GM19193 (cell line): ENCODE data around the gene PHKA2.

Experiments used
- POLR2A ChIP-seq: IDR thresholded peaks from 4 replicates; pipeline ENCODE4 v1.6.1; 2011; ENCODE audit not compliant: insufficient read depth, insufficient read length; ENCODE audit errors: extremely low read depth

Gene PHKA2

DNA sequence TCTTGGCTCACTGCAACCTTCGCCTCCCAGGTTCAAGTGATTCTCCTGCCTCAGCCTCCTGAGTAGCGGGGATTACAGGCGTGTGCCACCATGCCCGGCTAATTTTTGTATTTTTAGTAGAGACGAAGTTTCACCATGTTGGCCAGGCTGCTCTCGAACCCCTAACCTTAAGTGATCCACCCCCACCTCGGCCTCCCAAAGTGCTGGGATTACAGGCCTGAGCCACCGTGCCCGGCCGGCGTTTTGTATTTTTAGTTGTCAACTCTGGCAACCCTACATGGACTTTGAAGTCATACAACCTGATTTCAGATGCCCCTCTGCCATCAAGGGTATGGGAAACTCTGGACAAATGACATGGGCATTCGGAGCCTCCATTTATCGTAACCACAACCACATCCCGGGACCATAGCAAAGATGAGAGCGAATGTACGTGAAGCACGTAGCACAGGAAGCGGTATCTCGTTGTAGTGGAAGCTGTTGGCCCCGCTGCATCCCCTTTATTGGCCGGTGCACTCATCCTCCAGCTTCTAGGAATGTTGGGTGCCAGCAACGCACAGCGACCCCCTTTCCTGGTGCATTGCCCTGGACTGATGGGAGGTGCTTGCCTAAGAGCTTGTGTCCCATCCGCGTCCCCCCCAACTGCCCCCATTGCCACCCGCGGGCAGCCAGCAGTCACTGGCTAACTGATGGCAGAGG, 109.2 kb downstream of the PHKA2 start:
- no peak for TF ChIP-seq POLR2A

DNA sequence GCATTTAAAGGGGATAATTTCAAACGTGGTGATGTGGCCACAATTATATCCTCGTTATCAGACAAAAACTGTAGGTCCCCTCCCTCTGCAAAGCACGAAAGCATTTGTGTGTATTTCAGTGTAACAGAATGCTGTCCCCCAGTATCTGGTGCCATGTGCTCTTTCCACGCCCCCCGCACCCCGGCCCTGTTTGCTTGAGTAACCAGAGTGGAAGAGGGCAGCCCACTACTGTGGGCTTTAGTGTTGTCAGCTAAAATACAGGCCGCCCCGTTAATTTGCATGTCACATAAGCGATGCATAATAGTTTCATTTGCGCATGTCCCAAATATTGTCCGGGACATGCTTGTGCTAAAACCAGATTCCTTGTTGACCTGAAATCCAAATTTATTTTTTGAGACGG, 110.1 kb downstream of the PHKA2 start:
- no peak for TF ChIP-seq POLR2A

DNA sequence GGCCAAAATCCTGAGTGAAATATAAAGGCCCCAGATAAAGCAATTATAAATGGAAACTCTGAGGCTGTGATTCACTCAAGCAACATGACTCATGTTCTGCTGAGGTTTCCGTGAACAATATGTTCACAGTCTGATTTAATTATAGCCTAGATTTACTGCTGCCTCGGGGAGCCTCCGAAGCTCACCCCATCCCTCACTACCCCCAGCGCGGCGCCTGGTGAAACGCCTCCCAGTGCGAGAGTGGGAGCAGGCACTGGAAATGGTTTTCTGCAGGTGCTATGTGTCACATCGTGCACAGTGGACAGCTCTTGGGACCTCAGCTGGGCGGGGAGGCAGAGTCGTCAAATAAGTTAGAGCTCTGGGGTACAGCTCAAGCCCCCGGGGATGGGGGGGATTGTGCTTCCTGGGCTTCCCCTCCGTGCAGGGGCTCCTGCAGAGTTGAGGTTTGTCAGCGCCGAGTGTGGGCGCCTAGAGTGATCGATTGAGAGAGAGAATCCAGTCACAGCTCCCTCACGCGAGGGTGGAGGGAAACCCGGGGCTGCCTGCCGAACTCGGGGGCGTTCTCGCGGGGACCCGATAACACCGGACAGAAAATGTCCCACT, 110.6 kb downstream of the PHKA2 start:
- TF ChIP-seq POLR2A, result no peak

DNA sequence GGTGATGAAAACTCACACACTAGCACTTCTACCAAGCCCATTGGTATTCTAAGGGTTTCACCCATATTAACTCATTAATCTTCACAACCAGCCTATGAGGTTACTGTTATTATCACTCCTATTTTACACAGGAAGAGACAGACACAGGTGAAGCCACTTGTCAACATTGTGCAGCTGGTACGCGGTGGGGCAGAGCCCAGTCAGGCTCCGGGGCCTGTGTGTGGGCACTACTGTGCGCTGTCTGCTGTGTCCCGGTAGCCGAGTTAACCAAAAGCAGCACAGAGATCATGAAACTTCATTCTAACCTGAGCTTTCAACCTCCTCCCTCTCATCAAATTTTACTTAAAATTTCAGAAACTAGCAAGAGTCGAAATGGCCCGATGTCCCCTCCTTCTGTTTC, 111.3 kb downstream of the PHKA2 start:
- no peak for TF ChIP-seq POLR2A

DNA sequence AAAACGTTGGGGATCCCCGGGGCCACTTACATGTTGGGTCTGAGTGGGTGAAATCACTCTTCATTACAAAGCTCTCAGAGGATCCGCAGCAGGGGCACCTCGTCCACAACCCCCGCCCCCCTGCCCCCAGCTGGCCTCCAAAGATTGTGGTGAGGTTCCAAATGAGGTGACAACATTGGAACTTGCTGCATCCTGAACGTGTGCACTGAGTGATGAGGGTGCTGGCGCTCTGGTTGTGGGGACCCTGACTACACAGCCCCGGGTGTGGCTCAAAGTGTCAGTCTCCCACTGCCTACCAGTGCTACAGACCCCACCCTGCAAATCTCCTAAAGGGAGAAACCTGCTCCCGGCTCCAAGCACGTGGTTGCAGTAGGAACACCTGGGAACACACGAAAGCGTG, 111.9 kb downstream of the PHKA2 start:
- TF ChIP-seq POLR2A, result no peak

DNA sequence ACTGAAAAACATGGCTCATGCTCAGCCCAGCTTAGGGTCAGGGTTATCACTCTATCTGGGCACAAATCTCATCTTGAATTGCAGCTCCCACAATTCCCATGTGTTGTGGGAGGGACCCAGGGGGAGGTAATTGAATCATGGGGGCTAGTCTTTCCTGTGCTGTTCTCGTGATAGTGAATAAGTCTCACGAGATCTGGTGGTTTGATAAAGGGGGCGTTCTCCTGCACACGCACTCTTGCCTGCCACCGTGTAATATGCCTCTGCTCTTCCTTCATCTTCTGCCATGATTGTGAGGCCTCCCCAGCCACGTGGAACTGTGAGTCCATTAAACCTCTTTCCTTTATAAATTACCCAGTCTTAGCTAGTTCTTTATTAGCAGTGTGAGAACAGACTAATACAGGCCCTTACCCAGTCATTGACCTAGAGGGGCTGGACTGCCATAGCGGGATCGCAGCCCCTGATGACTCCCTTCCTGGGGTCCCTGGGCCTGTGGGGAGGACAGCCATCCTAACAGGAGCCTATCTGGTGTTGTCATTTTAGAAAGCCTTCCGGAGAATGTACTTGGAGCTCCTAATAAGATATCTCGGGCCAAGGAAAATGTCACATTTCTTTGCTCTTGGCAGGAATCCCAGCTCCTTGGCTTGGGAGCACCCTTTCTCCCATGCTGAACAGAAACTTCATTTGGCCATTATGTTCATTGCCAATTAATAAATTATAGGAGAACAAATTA, 112.6 kb downstream of the PHKA2 start:
- no peak for TF ChIP-seq POLR2A

DNA sequence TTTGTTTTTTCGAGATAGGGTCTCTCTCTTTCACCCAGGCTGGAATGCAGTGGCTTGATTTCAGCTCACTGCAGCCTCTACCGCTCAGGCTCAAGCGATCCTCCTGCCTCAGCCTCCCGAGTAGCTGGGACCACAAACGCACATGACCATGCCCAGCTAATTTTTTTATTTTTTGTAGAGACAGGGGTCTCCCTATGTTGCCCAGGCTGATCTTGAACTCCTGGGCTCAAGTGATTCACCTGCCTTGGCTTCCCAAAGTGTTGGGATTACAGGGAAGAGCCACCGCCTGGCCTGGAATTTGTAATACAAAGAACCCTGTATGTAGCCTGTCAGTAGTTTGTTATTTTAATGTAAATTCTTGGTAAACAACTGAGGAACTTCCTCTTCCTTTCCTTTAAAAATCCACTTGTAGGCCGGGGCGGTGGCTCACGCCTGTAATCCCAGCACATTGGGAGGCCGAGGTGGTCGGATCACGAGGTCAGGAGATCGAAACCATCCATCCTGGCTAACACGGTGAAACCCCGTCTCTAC, 119.5 kb downstream of the PHKA2 start:
- TF ChIP-seq POLR2A, result no peak

DNA sequence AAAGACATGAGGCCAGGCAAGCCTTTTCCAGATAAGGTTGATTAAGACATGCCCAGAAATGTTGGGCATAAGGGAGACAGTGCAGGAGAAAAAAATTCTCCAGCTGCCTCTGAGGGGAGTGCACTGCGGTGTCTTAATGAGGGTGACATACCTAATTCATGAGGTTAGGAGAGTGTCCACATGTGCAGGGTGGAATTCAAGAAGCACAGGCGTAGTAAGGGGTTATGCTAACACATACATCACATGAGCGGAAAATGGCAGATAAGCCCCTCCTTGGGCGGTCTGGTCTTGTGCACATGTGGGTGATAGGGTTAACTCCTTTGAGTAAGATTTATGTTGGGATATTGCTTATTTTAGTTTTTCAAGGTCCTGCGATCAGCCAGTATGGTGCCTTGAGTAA, 122.4 kb downstream of the PHKA2 start:
- no peak for TF ChIP-seq POLR2A

DNA sequence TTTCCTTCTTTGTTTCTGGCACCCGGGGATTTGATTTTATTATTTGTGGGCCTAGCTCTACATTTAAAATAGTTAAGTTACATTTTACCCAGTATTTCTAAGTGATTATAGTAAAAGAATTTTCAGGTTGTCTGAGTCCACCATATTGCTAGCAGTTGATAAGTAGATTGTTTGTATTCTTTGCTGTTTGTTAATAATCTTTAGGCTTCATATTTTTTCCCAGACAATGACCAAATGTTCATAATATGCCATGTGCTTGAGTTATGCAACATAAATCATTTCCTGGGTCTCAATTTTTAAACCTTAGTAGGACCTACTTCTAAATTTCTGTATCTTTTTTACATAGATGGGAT, 127.3 kb downstream of the PHKA2 start:
- TF ChIP-seq POLR2A, result no peak

DNA sequence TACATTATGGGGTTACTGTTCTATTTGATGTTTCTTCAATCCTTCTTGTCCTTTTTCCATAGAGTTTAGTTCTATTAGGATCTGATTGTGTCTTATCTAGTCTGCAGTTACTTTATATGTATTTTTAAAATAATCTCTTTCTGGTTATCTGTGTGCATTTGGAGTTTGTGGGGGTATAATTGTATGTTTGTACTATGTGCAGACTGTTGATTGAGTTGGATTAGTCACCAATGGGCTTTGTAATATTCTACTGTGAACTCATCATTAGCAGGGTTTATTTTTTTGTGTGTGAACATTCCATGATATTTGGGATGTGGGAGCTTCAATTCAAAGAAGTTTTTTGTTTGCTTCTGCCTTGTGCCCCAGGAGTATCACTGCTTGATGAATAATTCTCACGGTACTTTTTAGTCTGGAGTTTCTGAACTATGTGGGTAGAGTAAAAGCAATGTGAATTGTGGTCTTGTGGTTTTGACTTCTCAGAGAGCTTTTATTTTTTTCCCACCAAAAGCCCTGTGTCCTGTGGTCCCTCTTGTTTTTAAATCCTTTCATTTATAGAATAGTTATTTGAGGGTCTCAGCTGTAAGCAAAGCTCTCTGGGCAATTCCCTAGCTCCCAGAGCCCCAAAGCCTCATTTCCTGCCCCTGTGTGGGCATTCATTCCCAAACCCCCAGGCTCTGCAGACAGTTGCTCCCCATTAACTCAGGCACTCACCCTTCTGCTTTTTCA, 127.8 kb downstream of the PHKA2 start:
- no peak for TF ChIP-seq POLR2A
